Measurements from ENCODE around the gene HNRNPA0.

HNRNPA0 gene

GRCh38 chr5:137734962-137735554 lies 19.1 kb downstream of the HNRNPA0 start:
- no peak for TF ChIP-seq CTCF (IDR thresholded peaks at IDR 0.05; ENCODE audit: low read length, missing control alignments)
- peak overlapping the region; percentile 64 for H3K4me3 ChIP-seq (replicated peaks; ENCODE audit: low read depth, low read length)
- DNase-seq (ENCODE audit: low read depth), result peak; percentile 60

GRCh38 chr5:137734331-137734730 lies 19.8 kb downstream of the HNRNPA0 start:
- no peak for TF ChIP-seq CTCF (IDR thresholded peaks at IDR 0.05; ENCODE audit: low read length, missing control alignments)
- peak; percentile 40 for DNase-seq (ENCODE audit: low read depth)
- peak overlapping the region; percentile 64 for H3K4me3 ChIP-seq (replicated peaks; ENCODE audit: low read depth, low read length)

- no peak for TF ChIP-seq CTCF (IDR thresholded peaks at IDR 0.05; ENCODE audit: low read length, missing control alignments)
- peak overlapping the region; percentile 64 for H3K4me3 ChIP-seq (replicated peaks; ENCODE audit: low read depth, low read length)
- DNase-seq (ENCODE audit: low read depth), result no peak
Measured at GRCh38 chr5:137733922-137734321, 20.2 kb downstream of the HNRNPA0 start.

GRCh38 chr5:137733006-137733405 lies 21.2 kb downstream of the HNRNPA0 start:
- no peak for TF ChIP-seq CTCF (IDR thresholded peaks at IDR 0.05; ENCODE audit: low read length, missing control alignments)
- H3K4me3 ChIP-seq (replicated peaks; ENCODE audit: low read depth, low read length), result no peak overlapping the region
- DNase-seq (ENCODE audit: low read depth), result no peak

- no peak for TF ChIP-seq CTCF (IDR thresholded peaks at IDR 0.05; ENCODE audit: low read length, missing control alignments)
- no peak overlapping the region for H3K4me3 ChIP-seq (replicated peaks; ENCODE audit: low read depth, low read length)
- no peak for DNase-seq (ENCODE audit: low read depth)
Measured at GRCh38 chr5:137731176-137731575, 23.0 kb downstream of the HNRNPA0 start.

GRCh38 chr5:137730336-137730735 lies 23.8 kb downstream of the HNRNPA0 start:
- DNase-seq (ENCODE audit: low read depth), result no peak
- TF ChIP-seq CTCF (IDR thresholded peaks at IDR 0.05; ENCODE audit: low read length, missing control alignments), result no peak
- no peak overlapping the region for H3K4me3 ChIP-seq (replicated peaks; ENCODE audit: low read depth, low read length)

- no peak for DNase-seq (ENCODE audit: low read depth)
Measured at GRCh38 chr5:137728048-137728447, 26.1 kb downstream of the HNRNPA0 start.

More at GRCh38 chr5:137728048-137728447, 26.1 kb downstream of the HNRNPA0 start:
- no peak overlapping the region for H3K4me3 ChIP-seq (replicated peaks; ENCODE audit: low read depth, low read length)
- TF ChIP-seq CTCF (IDR thresholded peaks at IDR 0.05; ENCODE audit: low read length, missing control alignments), result no peak

Data from fibroblast of pulmonary artery (primary cell).